GM18517 (cell line): ENCODE results near the gene WEE2.

Experiments used
- ATAC-seq: cut with Tn5 transposase; IDR thresholded peaks from one replicate; pipeline ENCODE4 v1.9.1; 2021; ENCODE audit warnings: mild to moderate bottlenecking, moderate library complexity; ENCODE audit not compliant: unreplicated experiment

Gene WEE2

GRCh38 chr7:141708351-141708750 is at the start of gene WEE2:
Gene WEE2 (plus strand): TSS chr7:141708353. CDS start chr7:141708759, 406 bp downstream.
- ATAC-seq = no peak

- ATAC-seq = no peak
These were observed 48.7 kb upstream of the WEE2 start for GRCh38 chr7:141659501-141659900.

GRCh38 chr7:141660259-141660658 is 47.9 kb upstream of the WEE2 start:
- ATAC-seq = no peak

- no peak for ATAC-seq
These were observed 44.9 kb upstream of the WEE2 start for GRCh38 chr7:141663081-141663849.

- ATAC-seq = no peak
These were observed 43.7 kb upstream of the WEE2 start for GRCh38 chr7:141664450-141664849.

GRCh38 chr7:141665208-141666035 is 42.7 kb upstream of the WEE2 start:
- ATAC-seq = no peak

- ATAC-seq = no peak
These were observed 42.1 kb upstream of the WEE2 start for GRCh38 chr7:141666071-141666470.

- ATAC-seq = no peak
These were observed 39.3 kb upstream of the WEE2 start for GRCh38 chr7:141668853-141669252.

- ATAC-seq = no peak
These were observed 36.3 kb upstream of the WEE2 start for GRCh38 chr7:141671705-141672496.

GRCh38 chr7:141673346-141673745 is 34.8 kb upstream of the WEE2 start:
- no peak for ATAC-seq

- no peak for ATAC-seq
These were observed 33.9 kb upstream of the WEE2 start for GRCh38 chr7:141674171-141674671.

- no peak for ATAC-seq
These were observed 33.5 kb upstream of the WEE2 start for GRCh38 chr7:141674702-141675101.

- ATAC-seq = no peak
These were observed 32.5 kb upstream of the WEE2 start for GRCh38 chr7:141675436-141676215.

- no peak for ATAC-seq
These were observed 31.5 kb upstream of the WEE2 start for GRCh38 chr7:141676618-141677017.

- ATAC-seq = peak; percentile 57
These were observed 29.1 kb upstream of the WEE2 start for GRCh38 chr7:141679014-141679413.

- ATAC-seq = no peak
These were observed 22.7 kb upstream of the WEE2 start for GRCh38 chr7:141685285-141686023.

- no peak for ATAC-seq
These were observed 22.1 kb upstream of the WEE2 start for GRCh38 chr7:141686074-141686473.

- no peak for ATAC-seq
These were observed 21.5 kb upstream of the WEE2 start for GRCh38 chr7:141686670-141687069.

- ATAC-seq = no peak
These were observed 20.1 kb upstream of the WEE2 start for GRCh38 chr7:141688043-141688442.
